Upper lobe of left lung (tissue), 6 donors: ENCODE measurements around the gene NRBP1. TPM values are rescaled to one million over a fixed set of nuclear protein-coding genes. Genes with fewer than 3 reads are reported as not detected.

ENCODE experiments used
- ATAC-seq, 2 donors: fragments of 200-7000 bp; cut with Tn5 transposase; one replicate each; pipeline ENCODE4 v1.9.1; 2022; ENCODE audit warnings: mild to moderate bottlenecking in 2 of 2, moderate library complexity in 2 of 2; ENCODE audit not compliant: low FRiP score in 2 of 2
- DNase-seq, 2 donors: peaks; one replicate each; pipeline ENCODE4 v3.0.0-alpha.2; 2019 to 2020
- H3K27ac ChIP-seq, 4 donors: fragments of 200-600 bp; sonication (generic); one replicate each; pipeline ENCODE4 v1.5.1; 2016 to 2019
- H3K27me3 ChIP-seq, 4 donors: fragments of 200-600 bp; sonication (generic); one replicate each; pipeline ENCODE4 v1.5.1; 2017 to 2019
- H3K36me3 ChIP-seq, 4 donors: fragments of 200-600 bp; sonication (generic); one replicate each; pipeline ENCODE4 v1.5.1; 2016 to 2019
- H3K4me1 ChIP-seq, 4 donors: fragments of 200-600 bp; sonication (generic); one replicate each; pipeline ENCODE4 v1.5.1; 2018 to 2019
- H3K4me3 ChIP-seq, 4 donors: fragments of 200-600 bp; sonication (generic); one replicate each; pipeline ENCODE4 v1.5.1; 2017 to 2019; ENCODE audit warnings: mild to moderate bottlenecking in 2 of 4, moderate library complexity in 1 of 4
- H3K9me3 ChIP-seq, 4 donors: fragments of 200-600 bp; sonication (generic); one replicate each; pipeline ENCODE4 v1.5.1; 2018 to 2019
- CTCF ChIP-seq, 6 experiments: fragments of 450-650 bp in 4 of 6; fragments of 200-600 bp in 2 of 6; sonication (generic) in 2 of 6; IDR thresholded peaks; one replicate each; pipeline ENCODE4 v1.5.1; 2016 to 2019; ENCODE audit warnings: antibody characterized with exemption in 6 of 6
- EP300 ChIP-seq, 4 donors: sonication (generic); formaldehyde crosslinking; IDR thresholded peaks; one replicate each; pipeline ENCODE4 v1.5.1; 2017; ENCODE audit warnings: antibody characterized with exemption in 4 of 4, control low read depth in 2 of 4
- POLR2A ChIP-seq, 4 donors: fragments of 450-650 bp; IDR thresholded peaks; one replicate each; pipeline ENCODE4 v1.5.1; 2016 to 2017; ENCODE audit warnings: antibody characterized with exemption in 4 of 4, mild to moderate bottlenecking in 2 of 4
- POLR2AphosphoS5 ChIP-seq, 2 donors: sonication (generic); formaldehyde crosslinking; IDR thresholded peaks; one replicate each; pipeline ENCODE4 v1.5.1; 2017; ENCODE audit warnings: antibody characterized with exemption in 2 of 2
- WGBS, 2 donors: methylation state at CpG; one replicate each; pipeline ENCODE4 v1.1.5; 2017 to 2018; 5-methylcytosine and 5-hydroxymethylcytosine counted together
- total RNA-seq, 6 donors: library from RNA; depleted of rRNA in 4 of 6; stranded (reverse); fragments of >200 nt in 4 of 6; gene quantifications; one replicate each; pipeline versions ENCODE4 v1.1.0 to v1.2.1, GENCODE V29; 2016 to 2021
- donor health status: DM: no; HTN: no; CAD: no; lungs with moderate emphysema.
- donor health status: DM: no; HTN: yes; CAD: no; lungs with severe emphysema.

Gene NRBP1
- 10 to 100 TPM; 46.5 to 81.5 (median 62.5) TPM for total RNA-seq

- 0 to 1% methylated on average over 32 to 53 of the region's 75 CpGs for WGBS, 2 donors
These were observed at the start of gene NRBP1 for GRCh38 chr2:27428213-27428977. TSS of gene NRBP1 (plus strand) at chr2:27428631. CDS start at chr2:27433274, 4,643 bp downstream.

DNA sequence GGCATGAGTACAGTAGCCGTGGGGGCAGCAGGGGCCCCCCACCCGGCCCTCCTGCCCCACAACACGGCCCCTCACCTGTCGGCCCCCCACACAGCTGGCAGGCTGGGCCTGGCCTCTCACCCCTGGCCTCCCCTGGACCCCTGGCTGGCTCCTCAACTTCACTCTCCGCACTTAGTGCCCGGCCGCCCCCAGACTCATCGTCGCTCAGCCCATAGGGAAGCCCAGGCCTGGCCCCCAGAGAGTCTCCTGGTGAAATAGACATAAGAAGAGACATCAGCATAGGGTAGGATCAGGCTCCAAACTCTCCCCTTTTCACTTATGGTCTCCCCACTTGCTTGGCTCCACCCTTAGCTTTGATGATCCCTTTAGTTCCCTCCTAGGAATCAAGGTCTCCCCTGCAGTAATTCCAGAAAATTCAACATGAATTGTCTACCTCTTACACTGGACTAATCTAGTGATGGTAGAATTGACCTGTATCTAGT lies 49.6 kb upstream of the NRBP1 start:
- Histone ChIP-seq H3K4me1 (peaks cover 15 to 38% (median 22%) of the 10 kb centered on the region in 4 donors), H3K27ac (peak overlapping the region in 2 of 4 donors; percentile 12 to 84), H3K4me3 (peak overlapping the region in 1 of 4 donors; percentile 80), H3K9me3 (no peaks in the 10 kb centered on the region), H3K27me3 (no peaks in the 10 kb centered on the region), H3K36me3 (peaks cover 37 to 77% (median 57%) of the 10 kb centered on the region in 4 donors)
- no peak for ATAC-seq
- WGBS, 2 donors, result 86 to 97% methylated on average over 5 of the region's 9 CpGs
- no peak for TF ChIP-seq POLR2A (IDR thresholded peaks at IDR 0.05)
- no peak for TF ChIP-seq CTCF (IDR thresholded peaks at IDR 0.05)
- TF ChIP-seq POLR2AphosphoS5 (IDR thresholded peaks at IDR 0.05), result no peak
- peak in 1 of 2 donors; percentile 81 for DNase-seq

More at GRCh38 chr2:27428213-27428977, at the start of gene NRBP1:
- no peaks in the 10 kb centered on the region for H3K9me3 ChIP-seq
- TF ChIP-seq EP300 (IDR thresholded peaks at IDR 0.05) (peak in 1 of 4 donors; percentile 31), POLR2A (IDR thresholded peaks at IDR 0.05) (peak; percentile 79 to 96 (median 90)), CTCF (IDR thresholded peaks at IDR 0.05) (no peak), POLR2AphosphoS5 (IDR thresholded peaks at IDR 0.05) (peak; percentile 95 to 97)
- H3K27me3 ChIP-seq, result no peaks in the 10 kb centered on the region
- peak; percentile 98 to 99 for ATAC-seq
- DNase-seq, result peak; percentile 91 to 99
- H3K4me1 ChIP-seq, result peaks cover 25 to 39% (median 36%) of the 10 kb centered on the region in 4 donors
- peak within 1 kb of the TSS; percentile 76 to 90 (median 81) for H3K4me3 ChIP-seq
- peaks cover 0 to 9% (median 3%) of the 10 kb centered on the region in 4 donors for H3K36me3 ChIP-seq
- peak within 1 kb of the TSS; percentile 95 to 99 (median 97) for H3K27ac ChIP-seq

DNA sequence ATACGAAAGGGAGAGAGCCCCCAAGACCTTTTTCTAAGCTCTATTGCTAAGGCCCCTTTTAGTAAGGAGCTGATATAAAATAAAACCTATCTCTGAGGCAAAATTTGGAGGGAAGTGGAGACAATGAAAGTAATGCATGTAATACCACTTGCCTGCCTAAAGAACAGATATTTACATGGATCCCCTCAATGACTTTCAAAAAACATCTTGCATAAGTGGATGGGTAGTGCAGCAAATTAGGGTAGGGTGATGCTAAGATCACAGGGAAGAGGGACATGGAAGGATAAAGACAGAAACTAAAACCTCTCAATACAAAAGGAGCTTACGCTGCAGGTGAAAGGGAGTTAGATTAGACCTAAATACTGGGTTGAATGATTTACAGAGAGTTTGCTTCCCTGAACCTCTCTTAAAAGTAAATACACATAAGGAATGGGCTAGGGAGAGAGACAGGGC lies 49.0 kb upstream of the NRBP1 start:
- Histone ChIP-seq H3K9me3 (no peaks in the 10 kb centered on the region), H3K27me3 (no peaks in the 10 kb centered on the region), H3K36me3 (peaks cover 36 to 77% (median 56%) of the 10 kb centered on the region in 4 donors), H3K27ac (peak overlapping the region; percentile 84 to 95 (median 90)), H3K4me3 (peak overlapping the region; percentile 63 to 92 (median 84)), H3K4me1 (peaks cover 15 to 38% (median 22%) of the 10 kb centered on the region in 4 donors)
- 82 to 83% methylated on average over 2 of the region's 2 CpGs for WGBS, 2 donors
- no peak for ATAC-seq
- TF ChIP-seq EP300 (IDR thresholded peaks at IDR 0.05), result no peak
- no peak for TF ChIP-seq POLR2AphosphoS5 (IDR thresholded peaks at IDR 0.05)
- TF ChIP-seq CTCF (IDR thresholded peaks at IDR 0.05), result no peak
- no peak for TF ChIP-seq POLR2A (IDR thresholded peaks at IDR 0.05)
- no peak for DNase-seq

- H3K36me3 ChIP-seq, result peaks cover 34 to 77% (median 56%) of the 10 kb centered on the region in 4 donors
- ATAC-seq (peak; percentile 2 to 76), DNase-seq (peak; percentile 25 to 68)
- no peaks in the 10 kb centered on the region for H3K27me3 ChIP-seq
- H3K9me3 ChIP-seq, result no peaks in the 10 kb centered on the region
- peak overlapping the region; percentile 63 to 92 (median 84) for H3K4me3 ChIP-seq
- WGBS, 2 donors, result 1 to 2% methylated on average over 15 to 18 of the region's 35 CpGs
- peak overlapping the region; percentile 84 to 95 (median 90) for H3K27ac ChIP-seq
- H3K4me1 ChIP-seq, result peaks cover 15 to 38% (median 22%) of the 10 kb centered on the region in 4 donors
- TF ChIP-seq EP300 (IDR thresholded peaks at IDR 0.05) (no peak), POLR2A (IDR thresholded peaks at IDR 0.05) (no peak), POLR2AphosphoS5 (IDR thresholded peaks at IDR 0.05) (no peak), CTCF (IDR thresholded peaks at IDR 0.05) (no peak)
These were observed 48.4 kb upstream of the NRBP1 start for GRCh38 chr2:27379836-27380625.
